Hypothalamus (tissue), 51 donors: ENCODE data around the gene CEP112.
A peak's percentile ranks its signal among the peaks of the same experiment; 100 is the strongest.
"Not testable (repeated sequence)": the region's sequence is repeated elsewhere in the genome, so short reads cannot be mapped to it uniquely, and the experiment has no call there.

Source experiments
- DNase-seq, 51 donors: peaks; one replicate each; lab custom pipeline; 2025; lab: John Stamatoyannopoulos, UW

Gene CEP112

GRCh38 chr17:65751263-65751662, 440.7 kb downstream of the CEP112 start:
- no peak for DNase-seq

- DNase-seq, result peak in 4 of 51 donors; percentile 1 to 11 (median 6)
These were observed 441.3 kb downstream of the CEP112 start for GRCh38 chr17:65750631-65751115.

GRCh38 chr17:65750166-65750565, 441.8 kb downstream of the CEP112 start:
- DNase-seq, result no peak

GRCh38 chr17:65749479-65749878, 442.5 kb downstream of the CEP112 start:
- DNase-seq, result no peak

- DNase-seq, result no peak
These were observed 446.7 kb downstream of the CEP112 start for GRCh38 chr17:65745241-65745640.

- DNase-seq, result no peak
These were observed 448.7 kb downstream of the CEP112 start for GRCh38 chr17:65743308-65743655.

GRCh38 chr17:65742403-65743307, 449.3 kb downstream of the CEP112 start:
- DNase-seq, result no peak

GRCh38 chr17:65741710-65742109, 450.2 kb downstream of the CEP112 start:
- no peak for DNase-seq

- DNase-seq, result no peak
These were observed 452.9 kb downstream of the CEP112 start for GRCh38 chr17:65739034-65739433.

GRCh38 chr17:65737451-65737850, 454.5 kb downstream of the CEP112 start:
- DNase-seq, result no peak

- no peak for DNase-seq
These were observed 458.6 kb downstream of the CEP112 start for GRCh38 chr17:65733314-65733713.

- not testable (repeated sequence) for DNase-seq
These were observed 459.3 kb downstream of the CEP112 start for GRCh38 chr17:65732667-65733066.

GRCh38 chr17:65730711-65731169, 461.2 kb downstream of the CEP112 start:
- no peak for DNase-seq

GRCh38 chr17:65729207-65729606, 462.7 kb downstream of the CEP112 start:
- no peak for DNase-seq

GRCh38 chr17:65727832-65728231, 464.1 kb downstream of the CEP112 start:
- no peak for DNase-seq

GRCh38 chr17:65727246-65727645, 464.7 kb downstream of the CEP112 start:
- no peak for DNase-seq

- DNase-seq, result no peak
These were observed 468.3 kb downstream of the CEP112 start for GRCh38 chr17:65723431-65724151.

GRCh38 chr17:65718601-65719000, 473.3 kb downstream of the CEP112 start:
- no peak for DNase-seq

GRCh38 chr17:65712383-65713267, 479.3 kb downstream of the CEP112 start:
- peak in 1 of 51 donors; percentile 39 for DNase-seq

- DNase-seq, result no peak
These were observed 480.2 kb downstream of the CEP112 start for GRCh38 chr17:65711671-65712276.
